Measurements from ENCODE around the gene RXRA.

Gene RXRA

DNA sequence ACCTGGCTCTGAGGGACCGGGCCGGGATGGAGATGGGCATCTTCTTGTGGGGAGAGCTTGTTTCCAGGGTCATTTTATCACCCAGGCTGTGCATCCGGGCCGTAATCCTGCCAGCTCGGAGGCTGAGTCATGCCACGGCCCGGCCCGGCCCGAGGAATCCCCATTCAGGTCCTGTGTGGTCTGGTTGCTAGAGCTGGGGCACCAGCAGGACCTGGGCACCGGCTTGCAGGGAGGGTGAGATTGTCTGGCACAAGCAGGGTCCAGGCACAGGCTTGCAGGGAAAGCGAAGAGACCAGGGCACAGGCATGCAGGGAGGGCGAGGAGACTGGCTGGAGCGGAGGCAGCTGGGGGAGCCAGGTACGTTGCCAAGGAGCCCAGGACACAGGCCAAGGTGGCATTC lies 106.8 kb downstream of the RXRA start:
- DNase-seq (ENCODE audit: low read depth in 2 of 2): no peak

DNA sequence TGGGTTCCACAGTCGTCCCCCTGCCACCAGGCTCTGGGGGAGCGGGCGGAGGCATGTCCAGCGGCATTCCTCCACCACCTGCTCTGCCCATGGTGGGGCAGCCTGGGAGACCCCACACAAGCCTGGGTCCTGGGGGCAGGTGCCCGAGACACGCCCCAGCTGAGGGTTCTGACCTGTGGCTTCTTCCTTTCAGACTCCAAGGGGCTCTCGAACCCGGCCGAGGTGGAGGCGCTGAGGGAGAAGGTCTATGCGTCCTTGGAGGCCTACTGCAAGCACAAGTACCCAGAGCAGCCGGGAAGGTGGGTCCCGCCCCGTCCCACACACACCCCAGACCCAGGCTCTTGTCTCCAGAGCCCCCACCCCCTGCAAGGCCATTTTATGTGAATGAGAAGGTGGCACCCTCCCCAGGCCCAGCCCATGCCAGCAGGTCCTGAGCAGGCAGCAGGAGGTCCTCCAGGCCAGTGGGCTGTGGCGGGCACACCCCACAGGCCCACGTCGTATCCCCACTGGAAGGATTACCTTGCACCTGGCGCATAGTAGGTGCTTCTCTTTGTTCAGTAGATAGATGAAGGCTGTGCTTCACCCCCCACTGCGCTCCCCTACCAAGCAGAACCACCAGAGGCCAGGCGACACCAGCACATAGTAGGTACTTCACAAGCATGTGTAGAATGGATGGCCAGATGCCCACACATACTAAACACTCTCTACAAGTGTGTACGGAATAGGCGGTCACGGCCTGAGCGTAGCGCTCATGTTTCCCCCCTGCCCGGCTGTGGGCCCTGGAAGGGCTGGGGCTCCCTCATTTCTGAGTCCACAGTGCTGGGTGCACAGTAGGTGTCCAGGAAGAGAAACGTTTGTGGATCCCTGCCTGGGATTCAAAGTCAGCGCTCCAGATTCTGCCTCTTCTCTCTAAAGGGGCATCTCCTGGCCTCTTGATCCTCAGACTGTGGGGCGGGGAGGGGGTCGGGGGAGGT lies 107.9 kb downstream of the RXRA start:
- no peak for DNase-seq (ENCODE audit: low read depth in 2 of 2)

DNA sequence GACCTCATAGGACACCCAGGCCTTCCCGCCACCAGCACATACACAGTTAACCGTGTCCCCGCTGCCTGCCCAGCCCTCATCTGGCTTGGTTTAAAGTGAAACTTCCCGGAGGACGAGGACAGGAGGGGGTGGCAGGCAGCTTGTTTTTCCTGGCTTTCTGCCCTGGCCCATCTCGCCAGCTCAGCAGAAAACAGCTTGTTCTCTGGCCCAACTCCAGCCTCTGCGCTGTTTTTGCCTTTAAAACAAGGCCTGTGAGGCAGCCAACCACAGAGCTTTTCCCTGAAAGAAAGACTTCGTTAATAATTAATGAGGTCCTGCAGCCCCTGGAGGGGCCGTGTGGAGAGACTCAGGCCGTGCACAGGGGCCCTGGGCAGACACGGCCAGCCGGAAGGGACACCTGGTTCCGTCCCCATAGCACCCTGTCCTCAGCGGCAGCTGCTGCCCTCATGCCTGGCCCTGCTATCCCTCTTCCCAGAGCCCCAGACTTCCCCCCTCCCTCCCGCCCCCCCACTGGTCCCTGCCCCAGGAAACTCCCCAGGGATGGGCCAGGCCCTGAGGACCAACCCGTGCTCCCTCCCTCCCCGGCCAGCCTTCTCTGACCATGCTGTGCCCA lies 108.7 kb downstream of the RXRA start:
- DNase-seq (ENCODE audit: low read depth in 2 of 2): peak; percentile 95

DNA sequence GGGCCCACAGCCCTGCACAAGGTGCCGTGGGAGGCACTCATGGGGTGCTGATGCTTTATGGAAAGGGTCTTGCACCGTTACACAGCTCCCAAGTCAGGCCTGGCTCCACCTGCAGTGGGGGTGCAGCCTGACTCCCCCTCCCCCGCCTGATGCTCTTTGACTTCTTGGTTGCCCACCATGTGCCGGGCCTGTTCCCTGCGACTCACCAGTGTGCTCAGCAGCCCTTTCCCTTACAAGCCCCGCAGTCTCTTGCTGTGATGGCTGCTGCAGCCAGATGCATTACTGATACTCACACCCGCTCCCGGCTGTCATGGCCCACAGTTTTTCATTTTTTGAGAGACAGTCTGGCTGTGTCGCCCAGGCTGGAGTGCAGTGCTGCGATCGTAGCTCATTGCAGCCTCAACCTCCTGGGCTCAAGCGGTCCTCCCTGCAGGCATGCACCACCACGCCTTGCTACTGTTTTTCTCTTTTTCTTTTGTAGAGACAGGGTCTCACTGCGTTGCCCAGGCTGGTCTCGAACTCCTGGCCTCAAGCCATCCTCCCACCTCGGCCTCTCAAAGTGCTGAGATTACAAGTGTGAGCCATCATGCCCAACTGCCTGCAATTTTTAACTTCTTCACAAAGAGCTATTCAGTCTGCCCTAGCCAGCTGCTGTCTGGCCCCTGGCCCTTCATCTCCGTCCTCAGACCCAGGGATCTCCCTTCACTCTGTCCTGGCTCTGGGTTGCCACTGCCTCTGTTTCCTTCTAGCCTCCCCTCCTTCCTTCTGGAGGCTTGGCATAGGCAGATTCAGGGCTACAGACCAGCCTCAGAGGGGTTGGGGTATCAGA lies 109.5 kb downstream of the RXRA start:
- DNase-seq (ENCODE audit: low read depth in 2 of 2): no peak

DNA sequence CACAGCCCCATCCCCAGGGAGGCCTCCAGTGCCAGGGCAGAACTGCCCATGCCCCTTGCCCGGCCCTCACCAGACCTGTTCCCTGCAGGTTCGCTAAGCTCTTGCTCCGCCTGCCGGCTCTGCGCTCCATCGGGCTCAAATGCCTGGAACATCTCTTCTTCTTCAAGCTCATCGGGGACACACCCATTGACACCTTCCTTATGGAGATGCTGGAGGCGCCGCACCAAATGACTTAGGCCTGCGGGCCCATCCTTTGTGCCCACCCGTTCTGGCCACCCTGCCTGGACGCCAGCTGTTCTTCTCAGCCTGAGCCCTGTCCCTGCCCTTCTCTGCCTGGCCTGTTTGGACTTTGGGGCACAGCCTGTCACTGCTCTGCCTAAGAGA lies 110.1 kb downstream of the RXRA start:
- DNase-seq (ENCODE audit: low read depth in 2 of 2): no peak

DNA sequence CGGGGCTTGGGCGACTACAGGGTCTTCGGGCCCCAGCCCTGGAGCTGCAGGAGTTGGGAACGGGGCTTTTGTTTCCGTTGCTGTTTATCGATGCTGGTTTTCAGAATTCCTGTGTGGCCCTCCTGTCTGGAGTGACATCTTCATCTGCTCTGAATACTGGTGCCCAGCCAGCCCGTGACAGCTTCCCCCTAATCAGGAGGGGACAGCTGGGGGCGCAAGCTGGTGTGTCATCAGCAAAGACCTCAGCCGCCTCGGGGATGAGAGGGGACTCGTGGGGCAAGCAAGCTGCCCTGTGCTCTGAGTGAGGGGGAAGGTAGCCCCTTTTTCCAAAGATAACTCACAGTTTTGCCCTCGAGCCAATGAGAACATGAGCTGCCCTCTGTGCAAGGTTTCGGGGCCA lies 110.7 kb downstream of the RXRA start:
- DNase-seq (ENCODE audit: low read depth in 2 of 2): no peak

DNA sequence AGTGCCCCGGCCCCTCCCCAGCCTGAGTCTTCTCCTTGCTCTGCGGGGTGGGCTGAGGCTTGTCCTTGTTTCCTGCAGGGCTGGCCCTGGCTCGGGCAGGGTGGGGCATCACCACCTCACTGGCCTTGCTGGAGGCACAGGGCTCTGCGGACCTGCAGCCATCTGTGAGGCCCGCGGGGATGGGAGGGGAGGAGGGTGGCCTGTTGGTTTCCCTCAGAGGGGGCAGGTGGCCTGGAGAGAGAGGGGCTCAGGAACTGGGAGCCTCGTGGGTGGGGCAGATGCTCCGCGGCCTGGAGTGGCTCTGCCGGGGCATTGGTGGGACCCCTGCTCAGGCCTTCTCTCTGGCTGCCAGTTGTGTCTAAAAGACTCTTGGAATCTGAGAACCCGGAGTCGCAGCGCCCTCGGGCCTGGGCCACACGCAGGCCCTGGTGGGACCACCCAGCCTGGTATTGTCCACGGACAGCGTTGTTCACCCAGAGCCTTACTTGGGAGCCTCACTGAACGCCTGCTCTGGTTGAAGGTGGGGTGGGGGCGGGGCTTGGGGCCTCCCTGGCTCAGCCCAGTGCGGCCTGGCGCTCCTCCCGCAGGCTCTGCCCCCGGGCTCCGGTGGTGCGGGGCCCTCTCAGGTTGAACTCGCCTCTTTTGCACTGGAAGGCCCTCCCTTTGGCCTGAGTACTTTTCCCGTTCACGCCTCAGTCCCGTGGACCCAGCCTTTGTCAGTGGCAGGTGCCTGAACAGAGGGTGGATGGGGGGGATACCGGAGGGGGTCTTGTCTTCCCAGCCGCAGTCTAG lies 111.3 kb downstream of the RXRA start:
- DNase-seq (ENCODE audit: low read depth in 2 of 2): no peak

DNA sequence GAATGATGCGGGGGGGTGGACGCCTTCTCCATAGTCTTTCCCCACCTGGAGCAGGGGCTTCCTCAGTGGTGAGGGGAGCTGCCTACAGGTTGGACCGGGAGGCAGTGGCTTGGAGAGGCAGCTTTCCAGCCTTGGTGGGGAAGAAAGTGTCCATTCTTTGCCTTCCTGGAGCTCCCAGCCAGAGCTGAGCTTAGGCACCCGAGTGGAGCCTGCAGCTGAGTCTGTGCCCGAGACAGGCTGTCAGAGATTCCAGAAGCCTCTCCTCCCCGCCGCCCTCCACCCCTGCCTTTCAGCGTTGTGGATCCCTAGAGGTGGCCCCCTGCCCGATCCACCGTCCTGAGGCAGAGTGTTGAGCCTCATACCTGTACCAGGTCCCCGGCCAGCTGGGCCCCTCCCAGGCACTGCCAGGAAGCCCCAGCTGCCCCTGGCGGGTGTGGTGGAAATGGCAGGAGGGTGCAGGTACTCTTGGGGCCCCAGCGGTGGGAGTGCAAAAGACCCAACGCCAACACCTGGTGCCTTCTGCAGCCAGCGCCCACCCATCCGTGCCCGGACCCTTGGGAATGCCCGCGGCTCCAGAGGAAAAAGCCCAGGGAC lies 112.0 kb downstream of the RXRA start:
- DNase-seq (ENCODE audit: low read depth in 2 of 2): no peak

DNA sequence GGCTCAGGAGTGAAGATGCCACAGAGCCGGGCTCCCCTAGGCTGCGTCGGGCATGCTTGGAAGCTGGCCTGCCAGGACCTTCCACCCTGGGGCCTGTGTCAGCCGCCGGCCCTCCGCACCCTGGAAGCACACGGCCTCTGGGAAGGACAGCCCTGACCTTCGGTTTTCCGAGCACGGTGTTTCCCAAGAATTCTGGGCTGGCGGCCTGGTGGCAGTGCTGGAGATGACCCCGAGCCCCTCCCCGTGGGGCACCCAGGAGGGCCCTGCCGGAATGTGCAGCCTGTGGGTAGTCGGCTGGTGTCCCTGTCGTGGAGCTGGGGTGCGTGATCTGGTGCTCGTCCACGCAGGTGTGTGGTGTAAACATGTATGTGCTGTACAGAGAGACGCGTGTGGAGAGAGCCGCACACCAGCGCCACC lies 113.1 kb downstream of the RXRA start:
- no peak for DNase-seq (ENCODE audit: low read depth in 2 of 2)

DNA sequence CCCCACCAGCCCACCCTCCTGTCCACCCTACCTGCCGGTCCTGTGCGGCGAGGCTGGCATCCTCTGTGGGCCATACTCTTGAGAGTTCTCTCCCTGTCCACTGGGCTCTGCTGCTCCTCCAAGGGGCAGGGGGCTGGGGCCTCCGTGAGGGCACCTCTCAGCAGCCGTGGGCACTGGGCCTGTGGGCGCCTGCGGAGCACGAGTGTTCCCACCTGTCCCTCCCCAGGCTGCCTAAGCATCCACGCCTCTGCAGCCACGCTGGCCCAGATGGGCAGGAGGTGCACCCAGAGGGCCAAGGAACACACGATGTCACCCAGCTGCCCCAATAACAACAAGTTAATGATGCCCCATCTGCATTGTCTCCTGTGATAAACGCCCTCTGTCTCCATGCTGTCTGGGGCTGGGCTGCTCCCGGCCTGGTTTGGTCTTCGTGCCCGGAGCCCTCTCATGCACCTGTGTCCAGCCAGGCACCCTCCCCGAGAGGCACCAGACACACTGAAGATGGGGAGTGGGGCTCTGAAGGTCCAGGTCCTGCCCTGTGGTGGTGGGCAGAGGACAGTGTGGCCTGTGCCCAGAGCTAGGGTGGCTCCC lies 114.5 kb downstream of the RXRA start:
- DNase-seq (ENCODE audit: low read depth in 2 of 2): no peak

DNA sequence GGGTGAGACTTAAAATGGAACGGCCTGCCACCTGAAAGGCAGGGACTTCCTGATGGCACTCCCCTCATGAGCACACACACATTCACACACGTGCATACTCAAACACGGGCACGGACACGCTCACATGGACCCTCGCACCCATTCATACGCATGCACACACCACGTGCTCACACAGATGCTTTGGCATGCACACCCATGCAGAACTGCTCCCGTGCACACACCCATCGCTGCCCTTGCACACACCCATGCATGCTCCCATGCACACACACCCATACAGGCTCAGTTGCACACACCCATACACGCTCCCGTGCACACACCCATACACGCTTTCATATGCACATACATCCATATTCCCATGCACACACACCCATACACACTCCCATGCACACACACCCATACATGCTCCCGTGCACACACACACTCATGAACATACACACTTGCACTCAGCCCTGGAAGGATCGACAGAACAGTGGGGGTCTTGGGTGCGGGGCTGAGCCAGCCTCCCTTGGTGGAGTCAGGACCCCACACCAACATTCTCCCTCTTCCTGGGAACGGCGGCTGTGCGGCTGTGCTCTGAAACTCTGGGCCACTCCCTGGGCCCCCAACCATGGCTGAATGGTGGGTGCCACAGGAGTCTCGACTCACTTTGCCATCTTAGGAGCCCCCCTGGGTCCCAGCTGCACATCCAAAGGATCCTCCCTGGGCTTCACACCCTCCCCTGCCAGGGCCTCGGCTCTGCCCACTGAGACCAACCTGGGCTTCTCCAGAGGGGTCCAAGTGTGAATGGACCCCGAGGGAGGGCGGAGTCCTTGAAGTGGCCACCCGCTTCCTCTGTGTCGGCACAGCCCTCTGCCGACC lies 115.2 kb downstream of the RXRA start:
- no peak for DNase-seq (ENCODE audit: low read depth in 2 of 2)

DNA sequence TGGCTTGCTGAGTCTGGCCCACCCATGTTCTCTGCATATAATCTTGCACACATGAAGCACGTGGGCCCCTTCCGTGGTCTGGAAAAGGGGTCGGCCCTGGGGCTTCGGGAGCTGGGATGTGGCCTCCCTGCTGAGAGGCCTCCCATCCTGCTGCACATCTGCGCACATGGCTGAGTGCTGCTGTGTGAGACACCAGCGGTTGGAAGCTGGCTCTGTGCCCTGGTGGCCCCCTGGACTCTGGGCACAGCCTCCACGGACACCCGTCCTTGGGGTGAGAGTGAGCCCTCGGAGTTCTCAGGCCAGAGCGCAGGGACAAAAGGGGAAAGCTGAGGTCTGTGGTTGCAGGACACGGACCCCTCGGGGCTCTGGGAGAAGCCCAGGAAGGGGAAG lies 115.8 kb downstream of the RXRA start:
- DNase-seq (ENCODE audit: low read depth in 2 of 2): no peak

DNA sequence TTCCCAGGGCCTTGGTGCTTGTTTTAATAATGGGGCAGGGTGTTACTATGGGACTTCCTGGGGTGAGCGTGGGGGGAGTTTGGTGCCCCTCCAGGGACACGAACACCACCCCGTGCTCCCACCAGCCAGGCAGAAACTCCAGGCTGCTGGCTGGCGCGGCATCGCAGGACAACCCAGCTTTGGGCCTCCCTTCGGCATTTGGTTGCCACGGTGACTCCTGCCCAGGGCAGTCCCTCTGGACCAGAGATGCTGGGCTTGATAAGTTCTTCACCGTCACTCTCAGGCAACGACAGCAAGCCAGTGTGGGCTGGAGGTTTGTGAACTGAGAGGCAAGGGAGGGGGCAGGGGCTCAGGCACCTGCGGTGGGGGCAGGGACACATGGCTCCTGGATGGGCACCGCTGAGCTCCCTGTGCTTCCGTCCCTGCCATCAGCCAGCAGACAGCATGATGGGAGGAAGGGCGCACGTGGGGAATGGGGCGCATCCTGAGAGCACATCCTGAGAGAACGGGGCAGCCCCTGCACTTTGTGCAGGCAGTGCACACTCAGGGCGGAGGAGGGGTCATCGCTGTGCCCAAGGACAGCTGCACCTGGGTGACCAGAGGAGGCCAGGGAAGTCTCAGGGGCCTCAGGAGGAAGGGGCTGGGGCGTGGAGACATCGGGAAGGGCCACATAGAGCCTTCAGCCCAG lies 116.4 kb downstream of the RXRA start:
- no peak for DNase-seq (ENCODE audit: low read depth in 2 of 2)

DNA sequence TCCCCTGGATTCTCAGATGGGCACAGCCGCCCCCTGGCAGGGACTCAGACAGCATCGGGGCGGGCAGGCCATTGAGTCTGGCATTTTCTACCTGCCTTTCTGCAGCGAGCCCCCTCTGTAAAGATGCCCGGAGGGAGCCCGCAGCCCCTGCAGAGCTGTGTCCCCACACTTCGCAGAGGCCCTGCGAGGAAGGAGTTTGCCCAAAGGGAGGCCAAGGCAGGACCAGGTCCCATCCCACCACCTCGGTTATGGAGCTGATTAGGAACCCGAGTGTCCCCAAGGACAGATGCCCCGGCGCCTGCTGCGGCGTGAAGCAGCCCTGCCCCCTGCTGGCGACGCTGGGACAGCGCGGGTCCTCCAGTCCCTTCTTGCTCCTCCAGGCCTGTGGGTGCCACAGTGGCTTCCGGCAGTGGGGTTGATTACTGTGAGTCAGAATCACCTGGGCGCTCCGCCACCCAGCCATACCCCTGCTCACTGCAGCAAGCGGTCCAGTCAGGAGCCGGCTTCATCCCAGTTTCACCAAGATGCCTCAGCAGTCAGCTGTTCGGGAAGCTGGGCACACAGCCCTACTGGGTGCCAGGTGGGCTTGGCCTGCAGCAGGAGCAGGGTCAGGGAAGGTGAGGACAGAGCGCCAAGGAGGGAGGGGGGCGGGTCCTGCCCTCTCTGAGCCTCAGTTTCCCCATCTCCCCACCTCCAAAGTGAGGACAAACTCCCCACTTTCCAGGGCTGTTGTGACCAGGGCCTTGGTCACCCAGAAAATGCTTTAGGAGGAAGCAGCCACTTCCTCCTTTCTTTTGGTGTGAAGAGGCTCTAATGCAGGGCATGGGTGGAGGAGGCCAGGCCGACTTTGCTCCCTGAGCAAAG lies 117.2 kb downstream of the RXRA start:
- peak; percentile 61 to 63 for DNase-seq (ENCODE audit: low read depth in 2 of 2)

DNA sequence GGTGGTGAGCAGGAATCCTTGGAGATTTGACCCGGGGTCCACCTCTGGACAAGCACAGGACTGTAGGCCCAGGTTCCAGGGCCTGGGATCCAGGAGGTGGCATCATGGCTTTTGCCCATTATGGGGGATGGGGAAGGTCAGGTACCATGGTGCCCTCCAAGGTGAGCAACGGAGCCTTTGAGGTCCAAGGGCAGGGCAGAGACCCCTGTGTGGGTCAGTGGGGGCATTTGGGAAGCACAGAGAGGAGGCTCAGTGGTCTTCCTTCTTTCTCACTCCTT lies 117.7 kb downstream of the RXRA start:
- no peak for DNase-seq (ENCODE audit: low read depth in 2 of 2)

DNA sequence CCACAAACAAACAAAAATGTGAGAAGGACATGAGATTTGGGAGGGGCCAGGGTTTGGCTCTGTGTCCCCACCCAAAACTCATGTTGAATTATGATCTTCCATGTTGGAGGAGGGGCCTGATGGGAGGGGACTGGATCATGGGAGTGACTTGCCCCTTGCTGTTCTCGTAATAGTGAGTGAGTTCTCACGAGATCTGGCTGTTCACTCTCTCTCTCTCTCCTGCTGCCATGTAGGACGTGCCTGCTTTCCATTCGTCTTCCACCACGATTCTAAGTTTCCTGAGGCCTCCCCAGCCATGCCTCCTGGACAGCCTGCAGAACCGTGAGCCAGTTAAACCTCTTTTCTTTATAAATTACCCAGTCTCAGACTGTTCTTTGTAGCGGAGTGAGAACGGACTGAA lies 118.7 kb downstream of the RXRA start:
- no peak for DNase-seq (ENCODE audit: low read depth in 2 of 2)

DNA sequence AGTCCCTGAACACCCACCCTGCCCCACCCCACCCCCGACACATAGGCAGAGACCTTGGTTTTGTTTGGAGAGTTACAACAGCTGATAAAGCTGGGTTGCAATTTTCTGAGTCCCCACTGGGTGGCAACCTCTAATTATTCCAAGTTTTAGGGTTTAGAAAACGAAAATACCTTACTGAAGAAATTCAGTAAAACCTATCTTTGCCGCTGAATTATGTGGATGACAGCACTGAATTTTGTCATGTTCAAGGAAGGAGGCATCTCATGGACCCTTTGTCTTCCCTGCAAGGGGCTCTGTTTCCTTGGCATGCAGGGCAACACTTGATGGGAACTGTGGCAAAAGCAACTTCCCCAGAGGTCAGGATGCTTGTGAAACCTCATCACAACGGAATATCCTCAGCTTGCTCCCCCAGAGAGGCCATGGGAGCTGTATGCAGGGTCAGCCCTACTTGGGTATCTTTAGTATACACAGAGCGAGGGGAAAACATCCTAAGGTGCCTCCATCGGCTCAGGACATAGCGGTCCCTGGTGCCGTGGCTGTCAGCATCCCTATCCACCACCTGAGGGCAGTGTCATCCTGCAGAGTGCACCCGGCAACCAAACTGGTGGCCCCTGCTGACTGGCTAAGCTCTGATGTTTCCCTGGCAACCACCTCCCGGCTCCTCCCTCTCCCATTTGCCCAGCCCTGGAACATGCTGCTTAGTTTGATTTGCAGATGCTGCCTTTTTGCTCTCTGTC lies 123.1 kb downstream of the RXRA start:
- DNase-seq (ENCODE audit: low read depth in 2 of 2): peak; percentile 86 to 89

Data from fibroblast of skin of left quadriceps (primary cell).